GM12878 (cell line): Measurements from ENCODE around the gene MRTFA. TPM values are rescaled to one million over a fixed set of nuclear protein-coding genes. Genes with fewer than 3 reads are reported as not detected.

Experiments
- BRCA1 ChIP-seq: IDR thresholded peaks from 2 replicates; pipeline ENCODE4 v1.6.1; 2011; ENCODE audit warnings: low read depth, low read length, improper control_type of control experiment
- HDAC6 ChIP-seq: fragments of 200-600 bp; sonication (generic); IDR thresholded peaks from one replicate; pipeline ENCODE4 v1.8.0; 2017; ENCODE audit warnings: antibody characterized with exemption; ENCODE audit not compliant: unreplicated experiment
- NFYB ChIP-seq: IDR thresholded peaks from 2 replicates; pipeline ENCODE4 v1.6.1; 2011; ENCODE audit warnings: low read depth, mild to moderate bottlenecking, low read length, improper control_type of control experiment, moderate library complexity; ENCODE audit not compliant: insufficient read depth
- REST ChIP-seq: IDR thresholded peaks from 2 replicates; pipeline ENCODE4 v1.6.1; 2012; ENCODE audit warnings: mild to moderate bottlenecking, low read depth, low read length
- SPI1 ChIP-seq: IDR thresholded peaks from 2 replicates; pipeline ENCODE4 v1.6.1; 2011; ENCODE audit warnings: low read depth, mild to moderate bottlenecking, low read length, moderate library complexity, borderline replicate concordance; ENCODE audit not compliant: insufficient read depth
- SRF ChIP-seq, 2 experiments: IDR thresholded peaks; 2 replicates each; pipeline ENCODE4 v1.6.1; 2011; ENCODE audit warnings: low read depth in 2 of 2, low read length in 2 of 2, mild to moderate bottlenecking in 1 of 2, moderate library complexity in 1 of 2
- polyA plus RNA-seq, 11 experiments: library from polyadenylated mRNA; depleted of rRNA in 4 of 11; unstranded in 6 of 11; stranded (reverse) in 5 of 11; fragments of >200 nt; fragmentation: Nextera tagmentation in 4 of 11; fragmentation: Illumina TruSeq in 1 of 11; extraction: Ambion mirVana in 4 of 11; extraction: Trizol in 1 of 11; gene quantifications; 1 replicate in 1 of 11; 2 replicates in 10 of 11; pipeline versions ENCODE4 v1.2.1 to v1.2.3, GENCODE V29; 2011 to 2016; ENCODE audit warnings: inconsistent platforms in 2 of 11, missing spikeins in 2 of 11, low read depth in 1 of 11
- total RNA-seq, 4 experiments: library from RNA; depleted of rRNA in 3 of 4; stranded (reverse); fragments of >200 nt in 3 of 4; fragmentation: Illumina TruSeq in 1 of 4; extraction: Trizol in 1 of 4; gene quantifications; 2 replicates each; pipeline versions ENCODE4 v1.2.1 to v1.2.3, GENCODE V29; 2013 to 2021
- TF ChIP-seq, protein P1 (sequence below): fragments of 450-650 bp; IDR thresholded peaks from 2 replicates; pipeline ENCODE4 v1.6.1; 2017; ENCODE audit warnings: low read depth, mild to moderate bottlenecking, moderate library complexity

Gene MRTFA
- total and polyA plus RNA-seq, 10 of the 15 experiments (the other 5 are each of a cell fraction or from before 2014, with no cell fraction given): 2.0 to 63.9 (median 17.9) TPM

DNA sequence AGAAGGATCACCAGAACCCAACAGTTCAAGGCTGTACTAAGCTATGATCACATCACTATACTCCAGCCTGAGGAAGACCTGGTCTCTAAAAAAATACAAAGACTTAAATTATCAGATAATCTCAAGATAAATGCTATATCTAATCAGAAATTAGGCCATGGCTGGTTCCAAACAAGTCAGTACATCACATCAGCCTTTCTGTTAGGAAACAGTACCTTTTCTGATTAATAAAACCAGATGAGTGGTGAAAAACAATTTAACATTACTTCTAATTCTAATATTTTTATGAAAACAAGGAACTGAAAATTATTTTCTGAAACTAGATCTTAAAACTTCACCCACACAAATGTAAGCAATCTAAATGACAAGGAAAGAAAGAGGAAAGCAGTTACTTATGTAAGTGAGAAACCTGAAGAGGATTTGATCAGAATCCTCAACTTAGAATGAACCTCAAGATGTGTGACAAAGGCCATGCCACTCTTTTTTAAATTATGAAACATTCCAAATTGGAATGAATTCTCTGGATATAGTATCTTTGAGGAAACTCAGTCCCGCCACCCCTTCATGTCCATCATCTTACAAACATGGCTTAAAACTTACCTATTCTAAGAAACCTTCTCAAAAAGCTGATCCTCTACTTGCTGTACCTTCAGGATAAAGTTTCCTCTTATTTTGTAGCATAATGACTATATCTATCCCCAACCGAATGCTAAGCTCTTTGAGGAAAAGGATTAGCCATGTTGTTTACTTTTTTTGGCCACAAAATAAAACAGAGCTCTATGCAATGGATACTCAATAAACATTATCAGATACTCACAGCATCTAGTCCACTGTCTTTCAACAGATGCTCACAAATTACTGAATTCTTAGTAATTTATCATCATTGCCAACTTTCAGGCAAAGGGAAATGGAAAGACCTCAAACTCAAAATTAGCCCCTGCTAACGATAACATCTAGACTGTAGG is 132.0 kb downstream of the MRTFA start (continued):
- TF ChIP-seq SPI1 (peak; percentile 76), BRCA1 (no peak), REST (no peak), NFYB (no peak), SRF (IDR thresholded peaks at IDR 0.05; ENCODE audit: low read depth in 2 of 2, low read length in 2 of 2) (no peak), HDAC6 (no peak)
- TF ChIP-seq, protein P1, sequence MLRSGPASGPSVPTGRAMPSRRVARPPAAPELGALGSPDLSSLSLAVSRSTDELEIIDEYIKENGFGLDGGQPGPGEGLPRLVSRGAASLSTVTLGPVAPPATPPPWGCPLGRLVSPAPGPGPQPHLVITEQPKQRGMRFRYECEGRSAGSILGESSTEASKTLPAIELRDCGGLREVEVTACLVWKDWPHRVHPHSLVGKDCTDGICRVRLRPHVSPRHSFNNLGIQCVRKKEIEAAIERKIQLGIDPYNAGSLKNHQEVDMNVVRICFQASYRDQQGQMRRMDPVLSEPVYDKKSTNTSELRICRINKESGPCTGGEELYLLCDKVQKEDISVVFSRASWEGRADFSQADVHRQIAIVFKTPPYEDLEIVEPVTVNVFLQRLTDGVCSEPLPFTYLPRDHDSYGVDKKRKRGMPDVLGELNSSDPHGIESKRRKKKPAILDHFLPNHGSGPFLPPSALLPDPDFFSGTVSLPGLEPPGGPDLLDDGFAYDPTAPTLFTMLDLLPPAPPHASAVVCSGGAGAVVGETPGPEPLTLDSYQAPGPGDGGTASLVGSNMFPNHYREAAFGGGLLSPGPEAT: peak; percentile 35; the same call in 1 of the 2 replicates
